ENCODE measurements around the gene VPS36.
"Not testable (repeated sequence)": the region's sequence is repeated elsewhere in the genome, so short reads cannot be mapped to it uniquely, and the experiment has no call there.

VPS36 gene, protein sequence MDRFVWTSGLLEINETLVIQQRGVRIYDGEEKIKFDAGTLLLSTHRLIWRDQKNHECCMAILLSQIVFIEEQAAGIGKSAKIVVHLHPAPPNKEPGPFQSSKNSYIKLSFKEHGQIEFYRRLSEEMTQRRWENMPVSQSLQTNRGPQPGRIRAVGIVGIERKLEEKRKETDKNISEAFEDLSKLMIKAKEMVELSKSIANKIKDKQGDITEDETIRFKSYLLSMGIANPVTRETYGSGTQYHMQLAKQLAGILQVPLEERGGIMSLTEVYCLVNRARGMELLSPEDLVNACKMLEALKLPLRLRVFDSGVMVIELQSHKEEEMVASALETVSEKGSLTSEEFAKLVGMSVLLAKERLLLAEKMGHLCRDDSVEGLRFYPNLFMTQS

DNA sequence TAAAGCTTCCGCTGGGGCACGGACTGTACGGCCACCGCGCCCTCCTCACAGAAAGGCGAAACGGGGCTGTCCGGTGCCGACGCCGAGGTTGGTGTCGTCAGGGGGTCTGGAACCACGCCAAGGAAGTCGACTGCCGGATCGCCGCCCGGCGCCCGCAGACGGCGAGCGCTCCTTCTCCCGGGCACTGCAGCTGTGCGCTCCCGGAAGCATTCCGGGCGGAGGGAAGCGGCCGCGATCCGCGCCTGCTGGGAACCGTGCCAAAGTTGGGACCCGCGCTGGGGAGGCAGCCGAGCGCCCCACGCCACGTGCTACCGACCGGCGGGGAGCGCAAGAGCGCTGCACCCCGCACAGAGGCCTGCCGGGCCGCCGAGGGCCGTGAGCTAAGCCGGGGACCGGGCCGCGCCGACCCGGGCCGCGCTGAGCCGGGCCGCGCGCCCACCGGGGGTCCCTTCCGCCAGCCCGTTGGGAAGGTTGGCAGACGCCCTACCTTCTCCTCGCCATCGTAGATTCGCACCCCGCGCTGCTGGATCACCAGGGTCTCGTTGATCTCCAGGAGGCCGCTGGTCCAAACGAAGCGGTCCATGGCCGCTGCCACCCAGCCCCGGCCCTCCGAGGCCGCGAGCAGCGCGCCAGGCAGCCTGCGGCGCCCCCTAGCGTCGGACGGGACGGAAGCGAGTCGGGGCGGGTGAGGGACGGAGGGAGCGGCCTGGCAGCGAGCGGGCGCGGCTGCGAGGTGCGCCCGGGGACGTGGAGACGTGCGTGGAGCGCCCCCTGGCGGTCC is at the start of gene VPS36:
VPS36 (minus strand) TSS at position 623 of the 781 bp plus-strand sequence; CDS start at position 583, 40 bp downstream.
- peak; percentile 97 for DNase-seq (ENCODE audit: low spot score)

DNA sequence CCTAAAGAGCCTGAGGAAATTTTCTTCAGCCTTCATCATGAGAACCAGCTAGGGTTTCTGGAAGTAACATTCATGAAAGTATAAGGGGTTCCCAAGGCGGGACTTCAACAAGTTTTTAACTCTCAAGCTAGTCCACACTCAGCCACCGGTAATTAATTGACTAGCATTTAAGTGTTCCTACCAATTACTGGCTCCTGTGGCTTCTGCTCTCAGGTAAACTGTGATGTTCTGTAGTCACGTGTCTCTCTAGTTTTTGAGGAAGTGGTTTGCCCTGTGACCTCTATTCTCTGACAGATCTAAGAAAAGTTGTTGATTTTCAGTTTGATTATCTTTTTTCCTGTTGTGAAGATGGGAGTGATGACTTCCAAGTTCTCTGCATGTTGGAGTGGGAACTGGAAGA is 47.5 kb upstream of the VPS36 start:
- DNase-seq (ENCODE audit: low spot score): not testable (repeated sequence)

DNA sequence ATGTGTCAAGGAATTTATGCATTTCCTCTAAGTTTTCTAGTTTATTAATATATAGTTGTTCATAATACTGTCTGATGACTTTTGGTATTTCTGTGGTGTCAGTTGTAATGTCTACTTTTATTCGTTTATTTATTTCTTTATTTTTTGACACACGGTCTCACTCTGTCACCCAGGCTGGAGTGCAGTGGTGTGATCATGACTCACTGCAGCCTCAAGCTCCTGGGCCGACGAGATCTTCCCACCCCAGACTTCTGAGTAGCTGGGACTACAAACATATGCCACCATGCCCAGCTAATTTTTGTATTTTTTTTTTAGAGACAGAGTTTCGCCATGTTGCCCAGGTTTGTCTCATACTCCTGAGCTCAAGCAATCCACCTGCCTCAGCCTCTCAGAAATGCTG is 43.8 kb upstream of the VPS36 start:
- DNase-seq (ENCODE audit: low spot score): not testable (repeated sequence)

DNA sequence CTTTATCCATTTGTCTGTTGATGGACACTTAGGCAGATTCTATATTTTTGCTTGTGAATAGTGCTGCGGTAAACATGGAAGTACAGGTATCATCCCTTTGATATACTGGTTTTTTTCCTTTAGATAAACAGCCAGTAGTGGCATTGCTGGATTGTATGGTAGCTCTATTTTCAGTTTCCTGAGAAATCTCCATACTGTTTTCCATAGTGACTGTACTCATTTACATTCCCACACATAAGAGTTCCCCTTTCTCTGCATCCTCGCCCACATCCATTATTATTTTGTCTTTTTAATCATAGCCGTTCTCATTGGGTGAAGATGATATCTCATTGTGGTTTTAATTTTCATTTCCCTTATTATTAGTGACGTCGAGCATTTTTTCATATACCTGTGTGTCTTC is 40.6 kb upstream of the VPS36 start:
- not testable (repeated sequence) for DNase-seq (ENCODE audit: low spot score)

GRCh38 chr13:52488763-52489162 is 38.3 kb upstream of the VPS36 start:
- DNase-seq (ENCODE audit: low spot score): not testable (repeated sequence)

DNA sequence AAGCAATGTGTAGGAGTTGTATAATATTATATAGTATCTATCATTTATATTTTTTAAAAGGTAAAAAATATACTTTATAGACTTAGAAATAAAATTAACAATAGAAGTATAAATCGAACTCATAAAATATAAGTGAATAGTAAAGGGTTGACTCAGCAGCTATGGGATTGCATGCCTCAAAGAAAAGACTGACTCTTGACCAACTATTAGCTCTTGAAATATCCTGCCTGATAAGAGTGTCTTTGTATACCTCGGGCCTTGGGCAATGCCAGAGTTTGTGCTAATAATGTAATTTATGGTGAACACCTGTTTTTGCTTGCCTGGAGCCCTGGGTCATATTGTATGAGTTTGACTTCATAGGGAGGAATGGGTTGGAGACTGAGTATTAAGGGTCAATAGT is 36.6 kb upstream of the VPS36 start:
- not testable (repeated sequence) for DNase-seq (ENCODE audit: low spot score)

DNA sequence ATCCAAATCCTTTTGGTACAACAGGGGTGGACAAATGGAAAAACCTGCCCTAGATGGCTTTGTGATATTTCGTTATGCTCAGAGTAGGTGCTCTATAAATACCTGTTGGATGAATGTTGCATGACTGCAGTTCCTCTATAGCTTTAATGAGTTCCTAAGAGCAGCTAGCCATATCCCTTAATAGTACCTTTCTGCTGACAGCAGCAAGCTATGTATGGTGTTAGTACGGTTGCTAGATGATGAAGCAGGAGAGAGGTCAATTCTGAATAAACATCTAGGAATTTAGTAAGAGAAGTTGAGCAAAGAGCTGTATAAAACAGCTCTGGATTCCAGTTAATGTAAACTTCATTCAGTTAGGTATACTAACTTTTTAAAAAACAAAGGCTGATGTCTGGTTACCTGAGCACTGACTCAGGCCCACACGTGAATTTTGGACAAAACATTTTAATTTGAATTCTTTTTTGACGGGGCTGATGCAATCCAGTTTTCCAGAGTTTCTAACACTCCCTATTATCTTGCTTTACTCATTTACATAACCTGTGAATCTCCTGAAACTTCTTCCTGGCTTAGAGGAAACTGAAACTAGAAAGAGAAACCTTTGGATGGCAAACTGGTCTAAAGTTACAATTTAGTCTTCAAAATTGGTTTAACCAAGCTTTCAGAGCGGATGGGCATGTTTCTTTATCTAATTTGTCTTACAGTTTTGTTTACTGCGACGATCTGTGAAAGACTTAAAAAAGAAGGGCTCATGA is 30.4 kb upstream of the VPS36 start:
- DNase-seq (ENCODE audit: low spot score): not testable (repeated sequence)

DNA sequence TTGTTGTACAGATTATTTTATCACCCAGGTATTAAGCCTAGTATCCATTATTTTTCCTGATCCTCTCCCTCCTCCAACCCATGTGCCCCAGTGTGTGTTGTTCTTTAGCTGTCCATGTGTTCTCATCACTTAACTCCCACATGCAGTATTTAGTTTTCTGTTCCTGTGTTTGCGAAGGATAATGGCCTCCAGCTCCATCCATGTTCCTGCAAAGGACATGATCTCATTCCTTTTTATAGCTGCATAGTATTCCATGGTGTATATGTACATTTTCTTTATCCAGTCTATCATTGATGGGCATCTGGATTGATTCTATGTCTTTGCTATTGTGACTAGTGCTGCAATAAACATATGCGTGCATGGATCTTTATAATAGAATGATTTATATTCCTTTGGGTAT is 18.1 kb upstream of the VPS36 start:
- not testable (repeated sequence) for DNase-seq (ENCODE audit: low spot score)

GRCh38 chr13:52463526-52463925 is 13.1 kb upstream of the VPS36 start:
- DNase-seq (ENCODE audit: low spot score): no peak

DNA sequence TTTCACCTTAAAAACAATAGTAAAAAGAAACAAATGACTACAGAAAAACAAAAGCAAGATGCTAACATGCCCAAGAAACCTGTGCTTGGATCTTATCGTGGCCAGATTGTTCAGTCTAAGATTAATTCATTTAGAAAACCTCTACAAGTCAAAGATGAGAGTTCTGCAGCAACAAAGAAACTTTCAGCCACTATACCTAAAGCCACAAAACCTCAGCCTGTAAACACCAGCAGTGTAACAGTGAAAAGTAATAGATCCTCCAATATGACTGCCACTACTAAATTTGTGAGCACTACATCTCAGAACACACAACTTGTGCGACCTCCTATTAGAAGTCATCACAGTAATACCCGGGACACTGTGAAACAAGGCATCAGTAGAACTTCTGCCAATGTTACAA is 10.8 kb upstream of the VPS36 start:
- no peak for DNase-seq (ENCODE audit: low spot score)

- DNase-seq (ENCODE audit: low spot score): no peak
Measured at GRCh38 chr13:52459668-52460067, 9.2 kb upstream of the VPS36 start.

- peak; percentile 92 for DNase-seq (ENCODE audit: low spot score)
Measured at GRCh38 chr13:52455677-52456041, 5.2 kb upstream of the VPS36 start.

DNA sequence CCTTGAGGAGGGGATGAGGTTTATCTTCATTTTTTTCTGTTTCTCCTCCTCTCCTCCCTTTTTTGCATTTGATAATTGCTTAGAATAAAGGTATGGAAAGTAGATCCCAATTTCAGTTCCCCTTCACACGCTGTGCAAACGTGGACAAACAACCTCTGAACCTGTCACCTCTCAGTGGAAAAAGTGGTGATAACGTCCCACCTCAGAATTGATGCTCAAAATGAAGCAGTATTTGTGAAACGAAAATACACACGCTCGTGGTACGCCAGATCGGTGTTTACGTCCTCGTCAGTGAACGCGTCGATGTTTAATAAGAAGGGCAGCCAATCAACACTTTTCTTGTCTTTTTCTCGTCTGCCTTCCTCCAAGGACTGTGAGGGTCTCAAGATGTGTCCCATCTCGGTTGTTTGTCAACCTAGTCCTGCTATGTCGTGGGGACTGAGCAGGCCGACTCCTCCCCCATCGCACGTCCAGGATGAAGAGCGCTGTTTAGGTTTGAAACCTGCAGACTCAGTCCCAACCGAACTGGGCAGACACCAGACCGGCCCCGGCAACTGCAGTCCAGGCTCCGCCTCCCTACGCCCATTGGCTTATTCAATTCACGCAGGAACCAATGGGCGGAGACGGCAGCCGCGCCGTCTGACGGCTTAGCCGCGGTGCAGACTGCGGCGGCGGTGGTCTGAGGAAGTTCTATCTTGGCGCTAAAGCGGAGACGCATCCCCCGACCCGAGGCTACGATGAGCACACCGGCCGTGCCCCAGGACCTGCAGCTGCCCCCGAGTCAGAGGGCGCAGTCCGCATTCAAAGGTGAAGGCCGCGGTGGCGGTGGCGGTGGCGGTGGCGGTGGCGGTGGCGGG is 4.6 kb upstream of the VPS36 start, which contains the start of gene CKAP2:
CKAP2 (plus strand) TSS at position 659 of the 857 bp plus-strand sequence; CDS start at position 738, 79 bp downstream.
- DNase-seq (ENCODE audit: low spot score): peak; percentile 96

DNA sequence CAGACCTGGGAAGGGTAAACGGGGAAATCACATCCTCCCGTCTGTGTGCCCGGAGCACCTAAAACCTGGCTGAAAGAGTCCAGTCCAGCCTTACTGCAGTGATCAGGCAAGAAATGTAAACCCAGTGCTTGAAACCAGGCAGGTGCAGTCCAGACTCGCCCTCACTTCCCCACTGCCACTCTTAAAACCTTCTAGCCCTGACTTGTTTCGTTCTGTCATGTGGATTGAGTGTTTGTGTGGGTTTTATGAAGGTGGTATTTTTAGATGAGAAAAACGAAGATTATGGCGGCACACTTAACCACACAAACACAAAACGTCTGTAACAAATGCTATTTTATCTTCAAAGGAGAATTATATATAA is 4.0 kb upstream of the VPS36 start:
- peak; percentile 47 for DNase-seq (ENCODE audit: low spot score)

- DNase-seq (ENCODE audit: low spot score): no peak
Measured at GRCh38 chr13:52452470-52452869, 2.0 kb upstream of the VPS36 start.

- no peak for DNase-seq (ENCODE audit: low spot score)
Measured at GRCh38 chr13:52451135-52451804, 836 bp upstream of the VPS36 start.

GRCh38 chr13:52450793-52451116 is 321 bp upstream of the VPS36 start:
- no peak for DNase-seq (ENCODE audit: low spot score)

- no peak for DNase-seq (ENCODE audit: low spot score)
Measured at GRCh38 chr13:52449331-52450011, 963 bp downstream of the VPS36 start.

GRCh38 chr13:52447815-52448552 is 2.5 kb downstream of the VPS36 start:
- no peak for DNase-seq (ENCODE audit: low spot score)

- DNase-seq (ENCODE audit: low spot score): no peak
Measured at GRCh38 chr13:52447354-52447753, 3.1 kb downstream of the VPS36 start.

All from ecto neural progenitor cell (in vitro differentiated cells).